Activated CD8-positive, alpha-beta T cell treated with anti-CD3 and anti-CD28 coated beads for 36 hours (primary cell): Measurements from ENCODE around the gene AHCYL2. TPM values are rescaled to one million over a fixed set of nuclear protein-coding genes. Genes with fewer than 3 reads are reported as not detected.

Experiments used
- ATAC-seq: fragments of 200-7000 bp; cut with Tn5 transposase; one replicate; pipeline ENCODE4 v1.10.0; 2021; ENCODE audit warnings: mild to moderate bottlenecking, moderate library complexity
- CTCF ChIA-PET: fragments of 350-600 bp; sonication (Branson Sonifier 250); formaldehyde crosslinking; loops from one replicate; lab custom pipeline; 2021; ENCODE audit warnings: antibody characterized with exemption; lab: Charles Lee
- POLR2A ChIA-PET: fragments of 350-600 bp; sonication (Branson Sonifier 250); formaldehyde crosslinking; loops from one replicate; lab custom pipeline; 2021; ENCODE audit warnings: antibody characterized with exemption; lab: Charles Lee
- DNase-seq: peaks from one replicate; pipeline ENCODE4 v3.0.0-alpha.2; 2020
- H3K27ac Mint-ChIP-seq: one replicate; pipeline ENCODE4 v1.8.0; 2021; ENCODE audit warnings: mild to moderate bottlenecking, mixed read lengths
- H3K27me3 Mint-ChIP-seq: one replicate; pipeline ENCODE4 v1.8.0; 2021; ENCODE audit warnings: mixed read lengths
- H3K36me3 Mint-ChIP-seq: one replicate; pipeline ENCODE4 v1.8.0; 2021; ENCODE audit warnings: low read depth, mixed read lengths
- H3K4me1 Mint-ChIP-seq: one replicate; pipeline ENCODE4 v1.8.0; 2021; ENCODE audit warnings: low read depth, mixed read lengths
- H3K4me3 Mint-ChIP-seq: one replicate; pipeline ENCODE4 v1.8.0; 2021; ENCODE audit warnings: mild to moderate bottlenecking, moderate library complexity, mixed read lengths
- H3K9me3 Mint-ChIP-seq: one replicate; pipeline ENCODE4 v1.8.0; 2021; ENCODE audit warnings: mixed read lengths
- CTCF ChIP-seq: fragments of 200-600 bp; IDR thresholded peaks from one replicate; pipeline ENCODE4 v1.8.0; 2022; ENCODE audit warnings: antibody characterized with exemption, mild to moderate bottlenecking
- intact Hi-C: fragments of 100-400 bp; cut with micrococcal nuclease; formaldehyde crosslinking; loops from one replicate; pipeline ENCODE4 v1.10.0; 2022
- total RNA-seq, 2 experiments: library from RNA; stranded (reverse); gene quantifications; one replicate each; pipeline ENCODE4 v1.2.3, GENCODE V29; 2021

AHCYL2 gene
- total RNA-seq, 2 experiments from 2014 or later, result 8.1 to 9.6 TPM

GRCh38 chr7:129359638-129360037 lies 134.8 kb downstream of the AHCYL2 start:
- POLR2A ChIA-PET, result interaction anchor here (0.7 kb wide), 1 partner anchor 30 kb away, joined by 3 read pairs; no protein-coding TSS in a partner anchor

GRCh38 chr7:129361771-129362170 lies 136.9 kb downstream of the AHCYL2 start:
- DNase-seq, result no peak
- H3K27ac Mint-ChIP-seq, result no peak overlapping the region
- no peak overlapping the region for H3K4me3 Mint-ChIP-seq
- POLR2A ChIA-PET, result no interaction called here
- no peaks in the 10 kb centered on the region for H3K36me3 Mint-ChIP-seq
- no peak for TF ChIP-seq CTCF
- no peaks in the 10 kb centered on the region for H3K9me3 Mint-ChIP-seq
- ATAC-seq, result no peak
- no peaks in the 10 kb centered on the region for H3K4me1 Mint-ChIP-seq
- intact Hi-C loops, result loop anchor here (10.0 kb wide), 1 partner anchor 273 kb away; no protein-coding TSS in a partner anchor
- CTCF ChIA-PET, result interaction anchor here (0.7 to 6.2 kb wide), 3 partner anchors 12 to 468 kb away, joined by 3 to 71 read pairs (median 12); no protein-coding TSS in a partner anchor
- H3K27me3 Mint-ChIP-seq, result no peaks in the 10 kb centered on the region

More at GRCh38 chr7:129359638-129360037, 134.8 kb downstream of the AHCYL2 start:
- intact Hi-C loops, result loop anchor here (10.0 kb wide), 1 partner anchor 275 kb away; no protein-coding TSS in a partner anchor
- H3K4me3 Mint-ChIP-seq, result no peak overlapping the region
- CTCF ChIA-PET, result interaction anchor here (0.9 to 8.4 kb wide), 6 partner anchors 8 to 141 kb away, joined by 4 to 71 read pairs (median 9); no protein-coding TSS in a partner anchor
- no peaks in the 10 kb centered on the region for H3K9me3 Mint-ChIP-seq
- no peak overlapping the region for H3K27ac Mint-ChIP-seq
- no peak for DNase-seq
- no peaks in the 10 kb centered on the region for H3K4me1 Mint-ChIP-seq
- TF ChIP-seq CTCF, result no peak
- no peaks in the 10 kb centered on the region for H3K27me3 Mint-ChIP-seq
- H3K36me3 Mint-ChIP-seq, result no peaks in the 10 kb centered on the region
- ATAC-seq, result no peak

GRCh38 chr7:129362496-129362895 lies 137.7 kb downstream of the AHCYL2 start:
- POLR2A ChIA-PET, result no interaction called here
- H3K36me3 Mint-ChIP-seq, result no peaks in the 10 kb centered on the region

GRCh38 chr7:129367349-129367699 lies 142.5 kb downstream of the AHCYL2 start:
- Mint-ChIP-seq H3K4me1 (peaks cover 22% of the 10 kb centered on the region), H3K9me3 (no peaks in the 10 kb centered on the region), H3K36me3 (no peaks in the 10 kb centered on the region), H3K27me3 (no peaks in the 10 kb centered on the region), H3K4me3 (no peak overlapping the region), H3K27ac (no peak overlapping the region)
- ChIA-PET CTCF (interaction anchor here (0.6 to 5.4 kb wide), 58 partner anchors 9 to 644 kb away, joined by 3 to 141 read pairs (median 5); partner anchors contain the start of genes NRF1 and STRIP2), POLR2A (interaction anchor here (1.1 to 1.2 kb wide), 2 partner anchors 10 to 67 kb away, joined by 3 to 5 read pairs; partner anchors contain the start of gene STRIP2)
- intact Hi-C loops, result loop anchor here (1.0 to 10.0 kb wide), 2 partner anchors 105 to 267 kb away; no protein-coding TSS in a partner anchor
- DNase-seq (no peak), ATAC-seq (no peak)
- TF ChIP-seq CTCF, result no peak

More at GRCh38 chr7:129362496-129362895, 137.7 kb downstream of the AHCYL2 start:
- no peak for ATAC-seq
- no peak for DNase-seq
- Mint-ChIP-seq H3K9me3 (no peaks in the 10 kb centered on the region), H3K27me3 (no peaks in the 10 kb centered on the region), H3K4me3 (no peak overlapping the region), H3K4me1 (peaks cover 4% of the 10 kb centered on the region), H3K27ac (no peak overlapping the region)
- TF ChIP-seq CTCF, result no peak
- intact Hi-C loops, result loop anchor here (10.0 kb wide), 1 partner anchor 272 kb away; no protein-coding TSS in a partner anchor
- CTCF ChIA-PET, result interaction anchor here (0.7 to 6.2 kb wide), 6 partner anchors 12 to 467 kb away, joined by 3 to 71 read pairs (median 3); no protein-coding TSS in a partner anchor
